A673 (cell line): ENCODE measurements around the gene MRPL2. TPM values are rescaled to one million over a fixed set of nuclear protein-coding genes. Genes with fewer than 3 reads are reported as not detected.

Experiments
- BruUV-seq: library from RNA; stranded (reverse); fragments of 400-500 nt; replicated peaks from 2 replicates; lab custom pipeline; 2021; lab: Mats Ljungman, UMichigan
- CTCF ChIA-PET: fragments of 300-600 bp; sonication (Branson Sonifier 250); formaldehyde crosslinking; loops from one replicate; lab custom pipeline; 2022; ENCODE audit warnings: antibody characterized with exemption; lab: Charles Lee
- POLR2A ChIA-PET: fragments of 300-600 bp; sonication (Branson Sonifier 250); formaldehyde crosslinking; loops from one replicate; lab custom pipeline; 2022; ENCODE audit warnings: antibody characterized with exemption; ENCODE audit not compliant: low non-redundant PET; lab: Charles Lee
- DNase-seq: peaks from one replicate; pipeline ENCODE4 v3.0.0-alpha.2; 2015; ENCODE audit warnings: low spot score
- H3K27ac ChIP-seq: fragments of 200-600 bp; sonication (generic); 2 replicates; pipeline ENCODE4 v1.5.1; 2016; ENCODE audit warnings: mixed run types, low read depth, mild to moderate bottlenecking, mixed read lengths, antibody characterized with exemption, low read length; ENCODE audit not compliant: poor library complexity, severe bottlenecking
- H3K27me3 ChIP-seq: fragments of 200-600 bp; sonication (generic); replicated peaks from 2 replicates; pipeline ENCODE4 v1.6.1; 2017; ENCODE audit warnings: mixed run types, low read depth, mild to moderate bottlenecking, mixed read lengths, antibody characterized with exemption, low read length; ENCODE audit not compliant: insufficient read depth, poor library complexity
- H3K36me3 ChIP-seq: fragments of 200-600 bp; sonication (generic); 2 replicates; pipeline ENCODE4 v1.6.1; 2016; ENCODE audit warnings: mixed run types, mild to moderate bottlenecking, mixed read lengths, antibody characterized with exemption, low read length; ENCODE audit not compliant: insufficient read depth, poor library complexity, severe bottlenecking
- H3K4me1 ChIP-seq: fragments of 200-600 bp; sonication (generic); 2 replicates; pipeline ENCODE4 v1.6.1; 2017; ENCODE audit warnings: mixed run types, mild to moderate bottlenecking, mixed read lengths, antibody characterized with exemption, low read length; ENCODE audit not compliant: insufficient read depth, poor library complexity, severe bottlenecking
- H3K4me3 ChIP-seq: fragments of 200-600 bp; sonication (generic); 2 replicates; pipeline ENCODE4 v1.5.1; 2016; ENCODE audit warnings: low read depth, mixed run types, mild to moderate bottlenecking, mixed read lengths, low read length; ENCODE audit not compliant: poor library complexity, severe bottlenecking
- H3K9me3 ChIP-seq: fragments of 200-600 bp; sonication (generic); 2 replicates; pipeline ENCODE4 v1.6.1; 2016; ENCODE audit warnings: mixed run types, low read depth, mild to moderate bottlenecking, mixed read lengths, antibody characterized with exemption, low read length; ENCODE audit not compliant: poor library complexity, severe bottlenecking
- CTCF ChIP-seq: fragments of 300-800, 200-600 bp; sonication (generic); conservative IDR thresholded peaks from 2 replicates; pipeline ENCODE4 v1.5.1; 2017; ENCODE audit warnings: low read depth, mild to moderate bottlenecking, antibody characterized with exemption, low read length, moderate library complexity, mixed read lengths
- EZH2 ChIP-seq: fragments of 200-600 bp; sonication (generic); IDR thresholded peaks from 2 replicates; pipeline ENCODE4 v1.6.1; 2017; ENCODE audit warnings: borderline replicate concordance, low read depth, mild to moderate bottlenecking, mixed read lengths, antibody characterized with exemption, low read length; ENCODE audit not compliant: poor library complexity, severe bottlenecking
- intact Hi-C: fragments of 100-400 bp; cut with micrococcal nuclease; formaldehyde crosslinking; loops from one replicate; pipeline ENCODE4 v1.10.0; 2022; ENCODE audit not compliant: unreplicated experiment
- total RNA-seq: library from RNA; stranded (reverse); gene quantifications from 2 replicates; pipeline ENCODE4 v1.2.3, GENCODE V29; 2021

The MRPL2 gene
- total RNA-seq, 1 experiment from 2014 or later: 95.8 TPM

- BruUV-seq: no TSS peak
- DNase-seq: no peak
Observed at GRCh38 chr6:43093436-43094289, 34.4 kb upstream of the MRPL2 start.

GRCh38 chr6:43092635-43093034, 33.4 kb upstream of the MRPL2 start:
- no peaks in the 10 kb centered on the region for H3K27me3 ChIP-seq
- CTCF ChIA-PET: no interaction called here
- H3K9me3 ChIP-seq: no peaks in the 10 kb centered on the region
- H3K36me3 ChIP-seq: no peaks in the 10 kb centered on the region
- BruUV-seq: no TSS peak
- DNase-seq: no peak
- no peak for TF ChIP-seq CTCF
- TF ChIP-seq EZH2: no peak
- POLR2A ChIA-PET: no interaction called here
- intact Hi-C loops: no loop called here
- no peak overlapping the region for H3K27ac ChIP-seq
- H3K4me1 ChIP-seq: peaks cover 31% of the 10 kb centered on the region
- H3K4me3 ChIP-seq: no peak overlapping the region

More at GRCh38 chr6:43093436-43094289, 34.4 kb upstream of the MRPL2 start:
- Histone ChIP-seq H3K4me3 (no peak overlapping the region), H3K4me1 (peaks cover 31% of the 10 kb centered on the region), H3K27me3 (no peaks in the 10 kb centered on the region), H3K9me3 (no peaks in the 10 kb centered on the region), H3K36me3 (no peaks in the 10 kb centered on the region), H3K27ac (no peak overlapping the region)
- ChIA-PET CTCF (no interaction called here), POLR2A (no interaction called here)
- intact Hi-C loops: no loop called here
- TF ChIP-seq EZH2: no peak
- TF ChIP-seq CTCF: no peak

GRCh38 chr6:43091436-43091991, 32.3 kb upstream of the MRPL2 start:
- TF ChIP-seq EZH2: no peak
- TF ChIP-seq CTCF: no peak
- ChIA-PET POLR2A (no interaction called here), CTCF (no interaction called here)
- no TSS peak for BruUV-seq
- H3K9me3 ChIP-seq: no peaks in the 10 kb centered on the region
- intact Hi-C loops: no loop called here
- peaks cover 30% of the 10 kb centered on the region for H3K4me1 ChIP-seq
- no peaks in the 10 kb centered on the region for H3K36me3 ChIP-seq
- H3K4me3 ChIP-seq: no peak overlapping the region
- no peak overlapping the region for H3K27ac ChIP-seq
- no peak for DNase-seq
- no peaks in the 10 kb centered on the region for H3K27me3 ChIP-seq
